RWPE2 (cell line): ENCODE data around the gene KMT2A.

ENCODE experiments used
- ATAC-seq: fragments of 200-7000 bp; cut with Tn5 transposase; 3 replicates; pipeline ENCODE4 v1.9.1; 2021; ENCODE audit warnings: low read depth
- DNase-seq: peaks from one replicate; pipeline ENCODE4 v3.0.0-alpha.2; 2020; ENCODE audit warnings: low spot score
- H3K27ac ChIP-seq: fragments of 450-650 bp; 2 replicates; pipeline ENCODE4 v1.5.1; 2017; ENCODE audit warnings: mild to moderate bottlenecking; ENCODE audit not compliant: poor library complexity, severe bottlenecking
- H3K27me3 ChIP-seq: fragments of 250-450 bp; sonication (Bioruptor Pico); 2 replicates; pipeline ENCODE4 v1.5.1; 2021; ENCODE audit warnings: mild to moderate bottlenecking, moderate library complexity; ENCODE audit not compliant: insufficient read depth, poor library complexity, severe bottlenecking
- H3K36me3 ChIP-seq: fragments of 250-450 bp; sonication (Bioruptor Pico); 2 replicates; pipeline ENCODE4 v1.5.1; 2020; ENCODE audit warnings: low read depth, mild to moderate bottlenecking, moderate library complexity
- H3K4me1 ChIP-seq: fragments of 250-450 bp; sonication (Bioruptor Pico); 2 replicates; pipeline ENCODE4 v1.5.1; 2021; ENCODE audit warnings: mild to moderate bottlenecking, moderate library complexity; ENCODE audit not compliant: insufficient read depth, poor library complexity, severe bottlenecking
- H3K4me3 ChIP-seq: fragments of 250-450 bp; sonication (Bioruptor Pico); 2 replicates; pipeline ENCODE4 v1.5.1; 2021; ENCODE audit warnings: mild to moderate bottlenecking, moderate library complexity; ENCODE audit not compliant: severe bottlenecking
- H3K9me3 ChIP-seq: fragments of 250-450 bp; sonication (Bioruptor Pico); 2 replicates; pipeline ENCODE4 v1.5.1; 2021; ENCODE audit warnings: mild to moderate bottlenecking, moderate library complexity; ENCODE audit not compliant: severe bottlenecking
- TF ChIP-seq, protein P1 (sequence below): fragments of 450-650 bp; IDR thresholded peaks from one replicate; pipeline ENCODE4 v1.5.1; 2017; ENCODE audit warnings: mild to moderate bottlenecking, moderate library complexity; ENCODE audit not compliant: poor library complexity, severe bottlenecking

KMT2A gene

DNA sequence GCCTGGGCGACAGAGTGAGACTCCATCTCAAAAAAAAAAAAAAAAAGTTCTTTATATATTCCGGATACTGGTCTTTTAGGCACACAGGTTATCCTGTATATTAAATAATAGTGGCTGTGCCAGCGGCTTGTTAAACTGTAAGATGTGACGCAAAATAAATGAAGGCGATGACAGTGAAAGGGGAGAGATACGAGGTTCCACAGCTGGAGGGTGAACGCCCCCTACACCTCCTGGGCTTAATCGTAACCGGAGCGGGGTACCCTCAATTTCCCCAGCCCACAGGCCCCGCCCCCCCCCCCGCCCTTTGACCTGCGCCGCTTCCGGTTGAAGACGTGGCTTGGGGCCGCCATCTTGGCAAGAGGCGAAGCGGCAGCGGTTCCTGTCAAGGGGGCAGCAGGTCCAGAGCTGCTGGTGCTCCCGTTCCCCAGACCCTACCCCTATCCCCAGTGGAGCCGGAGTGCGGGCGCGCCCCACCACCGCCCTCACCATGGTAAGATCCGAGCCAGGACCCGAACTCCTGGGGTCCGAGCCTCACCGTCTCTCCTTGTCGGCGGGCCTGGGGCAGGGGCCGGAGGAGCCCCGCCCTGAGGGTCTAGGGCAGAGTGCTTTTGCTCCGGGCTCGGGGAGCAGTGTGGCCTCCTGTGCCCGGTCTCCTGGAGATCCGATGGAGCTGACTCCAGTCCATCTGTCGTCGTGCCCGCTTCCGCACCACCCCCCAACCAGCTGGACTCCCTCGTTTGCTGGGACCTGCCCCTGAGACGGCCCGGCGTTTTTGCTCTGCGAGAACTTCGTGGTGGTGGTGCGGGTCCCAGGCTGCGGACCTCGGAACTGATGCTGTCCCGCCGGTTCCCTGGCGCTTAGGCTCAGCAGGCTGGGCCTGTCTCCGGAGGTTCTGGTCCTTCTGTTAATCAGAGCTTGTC lies 136.0 kb downstream of the KMT2A start, which contains the start of gene ARCN1:
Gene ARCN1, plus strand, starts transcription at position 349 of the 920 bp plus-strand sequence. Its CDS starts 139 bp downstream, at position 488.
- H3K9me3 ChIP-seq: no peaks in the 10 kb centered on the region
- H3K27ac ChIP-seq: peak within 1 kb of the TSS; percentile 73
- TF ChIP-seq, protein P1, sequence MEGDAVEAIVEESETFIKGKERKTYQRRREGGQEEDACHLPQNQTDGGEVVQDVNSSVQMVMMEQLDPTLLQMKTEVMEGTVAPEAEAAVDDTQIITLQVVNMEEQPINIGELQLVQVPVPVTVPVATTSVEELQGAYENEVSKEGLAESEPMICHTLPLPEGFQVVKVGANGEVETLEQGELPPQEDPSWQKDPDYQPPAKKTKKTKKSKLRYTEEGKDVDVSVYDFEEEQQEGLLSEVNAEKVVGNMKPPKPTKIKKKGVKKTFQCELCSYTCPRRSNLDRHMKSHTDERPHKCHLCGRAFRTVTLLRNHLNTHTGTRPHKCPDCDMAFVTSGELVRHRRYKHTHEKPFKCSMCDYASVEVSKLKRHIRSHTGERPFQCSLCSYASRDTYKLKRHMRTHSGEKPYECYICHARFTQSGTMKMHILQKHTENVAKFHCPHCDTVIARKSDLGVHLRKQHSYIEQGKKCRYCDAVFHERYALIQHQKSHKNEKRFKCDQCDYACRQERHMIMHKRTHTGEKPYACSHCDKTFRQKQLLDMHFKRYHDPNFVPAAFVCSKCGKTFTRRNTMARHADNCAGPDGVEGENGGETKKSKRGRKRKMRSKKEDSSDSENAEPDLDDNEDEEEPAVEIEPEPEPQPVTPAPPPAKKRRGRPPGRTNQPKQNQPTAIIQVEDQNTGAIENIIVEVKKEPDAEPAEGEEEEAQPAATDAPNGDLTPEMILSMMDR: no peak
- peaks cover 12% of the 10 kb centered on the region for H3K4me1 ChIP-seq
- ATAC-seq: peak; percentile 66
- DNase-seq: peak; percentile 73
- H3K27me3 ChIP-seq: no peaks in the 10 kb centered on the region
- peaks cover 33% of the 10 kb centered on the region for H3K36me3 ChIP-seq
- peak within 1 kb of the TSS; percentile 99 for H3K4me3 ChIP-seq

DNA sequence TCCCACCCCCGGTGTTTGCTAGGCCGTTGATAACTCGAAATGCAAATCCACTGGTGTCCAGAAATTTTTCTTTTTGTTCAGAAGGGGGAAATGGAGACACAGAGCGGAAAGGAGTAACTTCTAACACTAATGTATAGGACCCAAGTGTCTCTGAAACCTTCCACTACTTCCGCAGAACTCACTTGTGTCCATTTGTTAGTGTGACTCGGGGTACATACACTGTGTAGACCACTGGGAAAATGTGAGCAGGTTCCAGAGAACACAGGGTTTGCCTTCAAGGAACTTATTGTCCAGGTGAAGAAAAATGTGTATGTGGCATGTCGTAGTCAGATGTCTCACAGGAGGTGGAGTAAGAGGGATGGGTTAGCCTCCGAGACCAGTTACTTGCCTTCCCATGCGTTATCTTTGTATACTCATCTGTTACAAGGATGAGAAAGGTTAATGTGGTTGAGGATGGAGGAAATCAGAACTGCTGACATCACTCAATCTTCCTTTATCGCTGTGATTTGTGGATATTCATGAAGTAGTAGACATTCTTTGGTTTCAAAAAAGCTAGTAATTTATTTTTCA lies 136.8 kb downstream of the KMT2A start:
- Histone ChIP-seq H3K4me1 (peaks cover 16% of the 10 kb centered on the region), H3K9me3 (no peaks in the 10 kb centered on the region), H3K27me3 (no peaks in the 10 kb centered on the region), H3K36me3 (peaks cover 39% of the 10 kb centered on the region), H3K4me3 (peak overlapping the region; percentile 99), H3K27ac (peak overlapping the region; percentile 73)
- TF ChIP-seq, protein P1: no peak
- ATAC-seq (peak; percentile 63), DNase-seq (no peak)

DNA sequence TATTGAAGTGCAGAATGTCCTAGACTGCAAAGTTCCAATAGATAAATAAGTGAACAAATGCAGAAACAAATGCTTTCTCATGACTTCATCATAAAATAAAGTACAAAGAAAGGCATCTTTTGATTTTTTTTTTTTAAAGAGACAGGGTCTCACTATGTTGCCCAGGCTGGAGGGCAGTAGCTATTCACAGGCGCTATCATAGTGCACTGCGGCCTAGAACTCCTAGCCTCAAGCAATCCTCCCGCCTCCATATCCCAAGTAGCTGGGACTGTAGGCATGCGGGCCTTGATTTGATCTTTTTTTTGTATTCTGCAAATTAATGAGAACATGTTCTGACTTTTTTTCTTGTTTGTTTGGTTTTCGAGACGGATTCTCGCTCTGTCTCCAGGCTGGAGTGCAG lies 138.3 kb downstream of the KMT2A start:
- DNase-seq (no peak), ATAC-seq (no peak)
- no peak overlapping the region for H3K27ac ChIP-seq
- no peaks in the 10 kb centered on the region for H3K9me3 ChIP-seq
- peaks cover 45% of the 10 kb centered on the region for H3K36me3 ChIP-seq
- TF ChIP-seq, protein P1: no peak
- H3K4me3 ChIP-seq: no peak overlapping the region
- H3K4me1 ChIP-seq: peaks cover 19% of the 10 kb centered on the region
- H3K27me3 ChIP-seq: no peaks in the 10 kb centered on the region
